Trophoblast cell (in vitro differentiated cells and primary cell): ENCODE data around the gene S100A8.
A peak's percentile ranks its signal among the peaks of the same experiment; 100 is the strongest.

ENCODE experiments used
- DNase-seq, 2 donors: peaks; one replicate each; pipeline ENCODE4 v3.0.0-alpha.2; 2016
- H2AFZ ChIP-seq: 2 replicates; pipeline ENCODE4 v1.6.1; 2013; ENCODE audit warnings: low read length, moderate library complexity, mild to moderate bottlenecking; ENCODE audit not compliant: insufficient read depth, poor library complexity
- H2AK5ac ChIP-seq: 2 replicates; pipeline ENCODE4 v1.6.1; 2013; ENCODE audit warnings: mild to moderate bottlenecking, low read length
- H2BK120ac ChIP-seq: 2 replicates; pipeline ENCODE4 v1.6.1; 2013; ENCODE audit warnings: low read length, mild to moderate bottlenecking, moderate library complexity; ENCODE audit not compliant: insufficient read depth, poor library complexity
- H2BK12ac ChIP-seq: 2 replicates; pipeline ENCODE4 v1.6.1; 2013; ENCODE audit warnings: mild to moderate bottlenecking, low read length, moderate library complexity
- H2BK5ac ChIP-seq: 2 replicates; pipeline ENCODE4 v1.6.1; 2013; ENCODE audit warnings: low read length, low read depth, moderate library complexity, mild to moderate bottlenecking; ENCODE audit not compliant: poor library complexity
- H3K14ac ChIP-seq: 2 replicates; pipeline ENCODE4 v1.6.1; 2013; ENCODE audit warnings: mild to moderate bottlenecking, low read length
- H3K18ac ChIP-seq: 2 replicates; pipeline ENCODE4 v1.6.1; 2013; ENCODE audit warnings: mild to moderate bottlenecking, low read length
- H3K23ac ChIP-seq: 2 replicates; pipeline ENCODE4 v1.6.1; 2013; ENCODE audit warnings: low read length
- H3K27ac ChIP-seq: 2 replicates; pipeline ENCODE4 v1.5.1; 2013; ENCODE audit warnings: low read depth, mild to moderate bottlenecking, inconsistent platforms, low read length, moderate library complexity
- H3K27me3 ChIP-seq: 2 replicates; pipeline ENCODE4 v1.6.1; 2013; ENCODE audit warnings: inconsistent platforms, mild to moderate bottlenecking, low read length, moderate library complexity; ENCODE audit not compliant: insufficient read depth
- H3K36me3 ChIP-seq, 2 experiments: 1 replicate in 1 of 2; 2 replicates in 1 of 2; pipeline ENCODE4 v1.6.1; 2013; ENCODE audit warnings: low read length in 2 of 2, mild to moderate bottlenecking in 2 of 2, moderate library complexity in 1 of 2; ENCODE audit not compliant: insufficient read depth in 2 of 2, control insufficient read depth in 1 of 2
- H3K4ac ChIP-seq: 2 replicates; pipeline ENCODE4 v1.6.1; 2013; ENCODE audit warnings: low read depth, mild to moderate bottlenecking, low read length, moderate library complexity
- H3K4me1 ChIP-seq, 2 experiments: 1 replicate in 1 of 2; 2 replicates in 1 of 2; pipeline ENCODE4 v1.6.1; 2013; ENCODE audit warnings: low read length in 2 of 2, mild to moderate bottlenecking in 2 of 2, moderate library complexity in 1 of 2; ENCODE audit not compliant: insufficient read depth in 2 of 2, control insufficient read depth in 1 of 2
- H3K4me2 ChIP-seq: 2 replicates; pipeline ENCODE4 v1.6.1; 2013; ENCODE audit warnings: inconsistent platforms, mild to moderate bottlenecking, low read length, moderate library complexity
- H3K4me3 ChIP-seq: 2 replicates; pipeline ENCODE4 v1.5.1; 2013; ENCODE audit warnings: mild to moderate bottlenecking, low read depth, low read length, inconsistent platforms
- H3K79me1 ChIP-seq: one replicate; pipeline ENCODE4 v1.6.1; 2013; ENCODE audit warnings: low read length
- H3K79me2 ChIP-seq: 2 replicates; pipeline ENCODE4 v1.6.1; 2013; ENCODE audit warnings: low read length, mild to moderate bottlenecking; ENCODE audit not compliant: control insufficient read depth, insufficient read depth, poor library complexity
- H3K9ac ChIP-seq: 2 replicates; pipeline ENCODE4 v1.6.1; 2013; ENCODE audit warnings: mild to moderate bottlenecking, low read length
- H3K9me3 ChIP-seq: 2 replicates; pipeline ENCODE4 v1.6.1; 2013; ENCODE audit warnings: low read depth, mild to moderate bottlenecking, control low read depth, inconsistent platforms, low read length; ENCODE audit not compliant: insufficient read depth
- H4K12ac ChIP-seq: 2 replicates; pipeline ENCODE4 v1.6.1; 2013; ENCODE audit warnings: low read depth, mild to moderate bottlenecking, low read length, moderate library complexity
- H4K8ac ChIP-seq: 2 replicates; pipeline ENCODE4 v1.6.1; 2013; ENCODE audit warnings: low read depth, mild to moderate bottlenecking, low read length, moderate library complexity
- H4K91ac ChIP-seq: one replicate; pipeline ENCODE4 v1.6.1; 2013; ENCODE audit warnings: low read depth, mild to moderate bottlenecking, low read length, moderate library complexity
- WGBS: extraction: QIAGEN DNeasy Blood & Tissue Kit; methylation state at CpG from one replicate; pipeline ENCODE4 v1.1.7; 2013; ENCODE audit warnings: missing lambda C conversion rate; ENCODE audit not compliant: insufficient read length, insufficient coverage; ENCODE audit errors: extremely low coverage; 5-methylcytosine and 5-hydroxymethylcytosine counted together

The S100A8 gene

GRCh38 chr1:153404768-153405167 is 13.9 kb upstream of the S100A8 start:
- Histone ChIP-seq H2AK5ac (no peak overlapping the region), H3K27me3 (no peaks in the 10 kb centered on the region), H4K12ac (no peak overlapping the region), H2BK120ac (no peak overlapping the region), H3K9me3 (no peaks in the 10 kb centered on the region), H4K8ac (no peak overlapping the region), H2BK12ac (no peak overlapping the region), H3K4me3 (no peak overlapping the region), H3K27ac (no peak overlapping the region), H3K14ac (no peak overlapping the region), H3K4me1 (no peaks in the 10 kb centered on the region), H2AFZ (no peak overlapping the region), H2BK5ac (no peak overlapping the region), H3K9ac (no peak overlapping the region), H3K79me1 (no peaks in the 10 kb centered on the region), H3K36me3 (no peaks in the 10 kb centered on the region), H4K91ac (no peak overlapping the region), H3K23ac (no peak overlapping the region), H3K18ac (no peak overlapping the region), H3K79me2 (no peaks in the 10 kb centered on the region), H3K4me2 (no peak overlapping the region), H3K4ac (no peak overlapping the region)
- WGBS = no CpG with 5 or more reads among the region's 15 CpGs
- DNase-seq = peak; percentile 55 to 78

- Histone ChIP-seq H3K9me3 (no peaks in the 10 kb centered on the region), H3K18ac (no peak overlapping the region), H4K8ac (no peak overlapping the region), H3K14ac (no peak overlapping the region), H3K27me3 (no peaks in the 10 kb centered on the region), H3K9ac (no peak overlapping the region), H2AK5ac (no peak overlapping the region), H3K79me1 (no peaks in the 10 kb centered on the region), H2BK120ac (no peak overlapping the region), H3K36me3 (no peaks in the 10 kb centered on the region), H4K12ac (no peak overlapping the region), H3K79me2 (no peaks in the 10 kb centered on the region), H3K4me2 (no peak overlapping the region), H3K4me3 (no peak overlapping the region), H2BK5ac (no peak overlapping the region), H3K4ac (no peak overlapping the region), H3K23ac (no peak overlapping the region), H2BK12ac (no peak overlapping the region), H2AFZ (no peak overlapping the region), H4K91ac (no peak overlapping the region), H3K27ac (no peak overlapping the region), H3K4me1 (no peaks in the 10 kb centered on the region)
- DNase-seq = no peak
- WGBS = no CpG with 5 or more reads among the region's 7 CpGs
Observed at GRCh38 chr1:153404086-153404635, 13.3 kb upstream of the S100A8 start.

GRCh38 chr1:153403421-153404085 is 12.7 kb upstream of the S100A8 start:
- Histone ChIP-seq H2BK12ac (no peak overlapping the region), H4K12ac (no peak overlapping the region), H3K9ac (no peak overlapping the region), H3K4me3 (no peak overlapping the region), H3K14ac (no peak overlapping the region), H4K91ac (no peak overlapping the region), H3K79me1 (no peaks in the 10 kb centered on the region), H4K8ac (no peak overlapping the region), H2AFZ (no peak overlapping the region), H3K23ac (no peak overlapping the region), H3K4me1 (no peaks in the 10 kb centered on the region), H3K79me2 (no peaks in the 10 kb centered on the region), H3K4ac (no peak overlapping the region), H3K27ac (no peak overlapping the region), H2BK5ac (no peak overlapping the region), H3K4me2 (no peak overlapping the region), H3K36me3 (no peaks in the 10 kb centered on the region), H3K27me3 (no peaks in the 10 kb centered on the region), H3K18ac (no peak overlapping the region), H2BK120ac (no peak overlapping the region), H3K9me3 (no peaks in the 10 kb centered on the region), H2AK5ac (no peak overlapping the region)
- no CpG with 5 or more reads among the region's 11 CpGs for WGBS
- DNase-seq = no peak

- Histone ChIP-seq H4K12ac (no peak overlapping the region), H3K79me1 (no peaks in the 10 kb centered on the region), H3K27me3 (no peaks in the 10 kb centered on the region), H3K9ac (no peak overlapping the region), H3K4me2 (no peak overlapping the region), H3K18ac (no peak overlapping the region), H2BK120ac (no peak overlapping the region), H3K36me3 (no peaks in the 10 kb centered on the region), H3K79me2 (no peaks in the 10 kb centered on the region), H3K14ac (no peak overlapping the region), H3K23ac (no peak overlapping the region), H3K4me1 (no peaks in the 10 kb centered on the region), H3K4ac (no peak overlapping the region), H2BK5ac (no peak overlapping the region), H3K9me3 (no peaks in the 10 kb centered on the region), H4K91ac (no peak overlapping the region), H3K4me3 (no peak overlapping the region), H2AFZ (no peak overlapping the region), H2BK12ac (no peak overlapping the region), H2AK5ac (no peak overlapping the region), H4K8ac (no peak overlapping the region), H3K27ac (no peak overlapping the region)
- no CpG with 5 or more reads among the region's 2 CpGs for WGBS
- DNase-seq = no peak
Observed at GRCh38 chr1:153402226-153402625, 11.4 kb upstream of the S100A8 start.
